GM12874 (cell line): ENCODE data around the gene ARHGAP24.

Experiments
- TF ChIP-seq, protein P1 (sequence below): IDR thresholded peaks from 2 replicates; pipeline ENCODE4 v1.5.1; 2011; ENCODE audit warnings: low read depth, mild to moderate bottlenecking, control low read depth, low read length, moderate library complexity; ENCODE audit not compliant: insufficient read depth

The ARHGAP24 gene

DNA sequence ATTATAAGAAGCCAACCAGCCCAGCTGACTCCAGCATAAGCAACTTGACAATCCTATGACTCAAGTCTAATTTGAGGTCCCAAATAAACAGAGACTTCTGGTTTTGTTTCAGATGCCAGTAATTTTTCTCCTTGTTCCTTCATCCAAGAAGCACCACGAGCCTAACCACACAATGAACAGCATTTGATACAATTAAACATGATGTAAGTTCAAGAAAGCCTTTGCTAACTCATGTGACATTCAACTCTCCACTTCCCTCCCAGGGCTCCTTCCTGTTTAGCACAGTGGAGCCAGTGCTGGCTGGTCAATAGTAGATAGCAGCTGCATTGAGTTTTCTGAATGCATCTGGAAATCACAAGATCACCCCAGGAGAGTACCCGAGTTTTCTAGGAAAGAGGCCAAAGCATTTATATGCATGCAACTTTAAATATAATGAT lies 206.3 kb downstream of the ARHGAP24 start:
- TF ChIP-seq, protein P1, sequence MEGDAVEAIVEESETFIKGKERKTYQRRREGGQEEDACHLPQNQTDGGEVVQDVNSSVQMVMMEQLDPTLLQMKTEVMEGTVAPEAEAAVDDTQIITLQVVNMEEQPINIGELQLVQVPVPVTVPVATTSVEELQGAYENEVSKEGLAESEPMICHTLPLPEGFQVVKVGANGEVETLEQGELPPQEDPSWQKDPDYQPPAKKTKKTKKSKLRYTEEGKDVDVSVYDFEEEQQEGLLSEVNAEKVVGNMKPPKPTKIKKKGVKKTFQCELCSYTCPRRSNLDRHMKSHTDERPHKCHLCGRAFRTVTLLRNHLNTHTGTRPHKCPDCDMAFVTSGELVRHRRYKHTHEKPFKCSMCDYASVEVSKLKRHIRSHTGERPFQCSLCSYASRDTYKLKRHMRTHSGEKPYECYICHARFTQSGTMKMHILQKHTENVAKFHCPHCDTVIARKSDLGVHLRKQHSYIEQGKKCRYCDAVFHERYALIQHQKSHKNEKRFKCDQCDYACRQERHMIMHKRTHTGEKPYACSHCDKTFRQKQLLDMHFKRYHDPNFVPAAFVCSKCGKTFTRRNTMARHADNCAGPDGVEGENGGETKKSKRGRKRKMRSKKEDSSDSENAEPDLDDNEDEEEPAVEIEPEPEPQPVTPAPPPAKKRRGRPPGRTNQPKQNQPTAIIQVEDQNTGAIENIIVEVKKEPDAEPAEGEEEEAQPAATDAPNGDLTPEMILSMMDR: no peak

DNA sequence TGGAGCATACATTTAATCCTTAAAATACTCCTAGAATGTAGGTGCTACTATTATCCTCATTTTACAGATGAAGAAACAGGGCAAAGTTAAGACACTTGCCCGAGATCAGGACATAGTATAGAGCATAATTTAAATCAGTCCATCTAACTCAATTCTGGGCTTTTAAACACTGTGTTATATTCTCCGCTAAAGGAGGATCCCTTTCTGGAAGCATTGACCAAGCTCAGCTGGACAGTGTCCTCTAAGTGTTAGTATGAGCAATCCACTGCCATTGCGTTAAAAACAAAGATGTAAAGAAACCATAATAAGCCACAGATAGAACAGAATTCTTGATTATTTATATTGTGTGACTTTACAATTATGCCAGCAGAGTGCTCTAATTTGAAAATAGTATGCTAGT lies 207.0 kb downstream of the ARHGAP24 start:
- TF ChIP-seq, protein P1: no peak

DNA sequence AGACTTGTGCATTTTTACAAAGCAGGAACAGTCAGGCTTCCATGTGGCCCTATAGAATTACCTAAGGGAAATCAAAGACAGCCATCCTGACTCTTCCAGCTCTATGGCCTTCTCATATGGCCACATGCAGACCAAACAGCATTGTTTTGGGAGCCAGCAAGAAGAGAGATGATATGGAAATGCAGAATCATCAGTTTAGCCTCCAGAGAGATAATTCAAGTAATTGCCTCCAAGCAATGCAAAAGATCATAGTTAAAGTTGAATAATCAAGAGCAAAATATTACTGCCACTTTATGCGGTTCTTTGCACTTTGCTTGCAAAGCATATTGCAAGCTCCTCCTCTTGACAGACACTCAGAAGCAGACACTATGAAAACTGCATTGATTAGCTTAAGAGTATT lies 207.4 kb downstream of the ARHGAP24 start:
- TF ChIP-seq, protein P1: no peak

DNA sequence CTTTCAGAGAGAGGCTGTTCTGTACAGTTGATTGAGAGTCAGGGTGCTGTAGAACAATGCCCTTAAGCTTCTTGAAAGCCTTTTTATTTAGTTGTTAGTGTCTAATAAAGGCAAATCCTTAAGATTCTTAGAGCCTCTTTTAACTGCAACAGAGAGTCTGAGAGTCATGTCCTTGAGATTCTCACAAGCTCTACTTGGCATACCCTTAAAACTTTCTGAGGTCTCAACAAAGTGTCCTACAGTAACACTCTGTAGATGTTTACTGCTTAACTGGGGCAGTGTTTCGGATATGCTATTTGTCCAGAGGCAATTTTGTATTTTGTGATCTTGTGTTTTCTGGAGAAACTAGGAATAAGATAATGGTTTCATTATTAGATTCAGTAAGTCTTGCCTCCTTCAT lies 209.7 kb downstream of the ARHGAP24 start:
- TF ChIP-seq, protein P1: no peak

DNA sequence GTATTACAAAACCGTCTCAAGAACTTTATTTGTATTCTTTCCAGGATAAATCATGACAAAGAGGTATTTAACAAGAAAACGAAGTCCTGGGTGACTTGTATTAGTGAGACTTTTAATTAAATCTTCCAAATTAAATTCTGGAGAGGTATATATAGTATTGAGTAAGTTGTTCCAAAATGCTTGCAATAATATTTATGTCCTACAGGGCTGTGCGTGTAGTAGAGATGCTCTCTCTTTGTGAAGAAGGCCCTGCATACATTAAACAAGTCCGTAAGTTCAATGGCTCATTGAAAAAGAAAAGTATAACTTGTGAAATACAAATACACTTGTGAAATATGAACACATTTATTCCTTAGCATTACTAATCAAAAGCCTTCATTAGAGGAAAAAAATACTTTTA lies 211.4 kb downstream of the ARHGAP24 start:
- TF ChIP-seq, protein P1: no peak

DNA sequence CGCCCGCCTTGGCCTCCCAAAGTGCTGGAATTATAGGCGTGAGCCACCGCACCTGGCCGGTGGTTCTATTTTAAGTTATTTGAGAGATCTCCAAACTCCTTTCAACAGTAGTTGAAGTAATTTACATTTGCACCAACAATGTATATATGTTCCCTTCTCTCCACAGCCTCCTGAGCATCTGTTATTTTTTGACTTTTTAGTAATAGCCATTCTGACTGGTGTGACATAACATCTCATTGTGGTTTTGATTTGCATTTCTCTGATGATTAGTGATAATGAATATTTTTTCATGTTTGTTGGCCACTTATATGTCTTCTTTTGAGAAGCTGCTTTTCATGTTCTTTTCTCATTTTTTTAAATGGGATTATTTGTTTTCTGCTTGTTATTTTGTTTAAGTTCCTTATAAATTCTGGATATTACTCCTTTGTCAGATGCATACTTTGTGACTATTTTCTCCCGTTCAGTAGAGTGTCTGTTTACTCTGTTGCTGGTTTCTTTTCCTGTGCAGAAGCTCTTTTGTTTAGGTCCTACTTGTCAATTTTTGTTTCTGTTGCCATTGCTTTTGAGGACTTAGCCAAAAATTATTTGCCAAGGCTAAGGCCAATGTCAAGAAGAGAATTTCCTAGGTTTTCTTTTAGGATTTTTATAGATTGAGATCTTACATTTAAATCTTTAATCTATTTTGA lies 213.2 kb downstream of the ARHGAP24 start:
- TF ChIP-seq, protein P1: no peak

DNA sequence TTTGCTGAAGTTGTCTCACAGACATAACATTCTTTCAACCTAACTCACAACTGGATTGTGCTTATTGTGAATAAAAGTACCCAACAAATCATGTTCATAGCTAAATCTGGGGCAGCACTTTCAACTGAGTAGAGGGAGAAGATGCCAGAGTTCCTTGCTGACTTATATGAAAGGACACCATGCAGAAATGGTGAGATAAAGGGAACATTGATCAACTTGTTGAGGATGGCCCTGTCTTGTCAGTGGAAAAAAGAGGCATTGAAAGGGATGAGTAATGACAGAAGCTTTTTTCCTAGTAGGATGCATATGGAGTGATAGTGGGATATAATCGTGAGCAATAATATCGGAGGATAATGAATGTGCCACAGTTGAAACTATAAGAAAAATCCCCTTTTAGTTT lies 221.7 kb downstream of the ARHGAP24 start:
- TF ChIP-seq, protein P1: no peak
